GM12892 (cell line): Measurements from ENCODE around the gene PARP12.

ENCODE experiments used
- POLR2A ChIP-seq: IDR thresholded peaks from 2 replicates; pipeline ENCODE4 v1.6.1; 2011; ENCODE audit warnings: low read depth, low read length, control low read depth
- POLR2AphosphoS5 ChIP-seq: IDR thresholded peaks from 2 replicates; pipeline ENCODE4 v1.6.1; 2011; ENCODE audit warnings: low read depth, low read length, control low read depth
- TAF1 ChIP-seq: IDR thresholded peaks from 2 replicates; pipeline ENCODE4 v1.6.1; 2011; ENCODE audit warnings: low read depth, mild to moderate bottlenecking, control low read depth, low read length, borderline replicate concordance

DNA sequence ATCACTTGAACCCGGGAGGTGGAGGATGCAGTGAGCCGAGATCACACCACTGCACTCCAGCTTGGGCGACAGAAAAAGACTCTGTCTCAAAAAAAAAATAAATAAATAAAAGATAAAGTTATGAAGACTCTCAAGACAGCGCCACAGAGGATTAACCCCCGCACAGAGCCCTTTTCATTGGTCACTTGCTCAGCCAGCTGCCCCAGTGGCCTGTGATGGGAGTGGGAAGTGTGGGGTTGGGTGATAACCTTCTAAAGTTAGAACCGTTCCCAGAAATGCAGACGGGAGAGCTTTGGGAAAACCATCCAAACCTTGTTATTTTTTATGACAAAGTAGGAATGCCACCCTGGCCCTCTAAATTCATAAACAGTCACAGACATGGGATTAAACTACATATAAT lies 57.4 kb downstream of the PARP12 start:
- TF ChIP-seq POLR2A (no peak), TAF1 (no peak), POLR2AphosphoS5 (no peak)
